Neural crest cell (in vitro differentiated cells): ENCODE measurements around the gene LIN7B. TPM values are rescaled to one million over a fixed set of nuclear protein-coding genes. Genes with fewer than 3 reads are reported as not detected.
"Not testable (repeated sequence)": the region's sequence is repeated elsewhere in the genome, so short reads cannot be mapped to it uniquely, and the experiment has no call there.

Experiments
- DNase-seq: peaks from one replicate; pipeline ENCODE4 v3.0.0; 2021; ENCODE audit warnings: low read depth, mixed read lengths, low spot score
- H3K27ac Mint-ChIP-seq: one replicate; pipeline ENCODE4 v1.8.0; 2021; ENCODE audit warnings: mild to moderate bottlenecking, mixed read lengths; ENCODE audit not compliant: unreplicated experiment
- H3K27me3 Mint-ChIP-seq: 2 replicates; pipeline ENCODE4 v1.8.0; 2021; ENCODE audit warnings: low read depth, mild to moderate bottlenecking, mixed read lengths
- H3K36me3 Mint-ChIP-seq: 2 replicates; pipeline ENCODE4 v1.8.0; 2021; ENCODE audit warnings: low read depth, mild to moderate bottlenecking, mixed read lengths
- H3K4me1 Mint-ChIP-seq: 2 replicates; pipeline ENCODE4 v1.8.0; 2021; ENCODE audit warnings: mixed read lengths
- H3K4me3 Mint-ChIP-seq: one replicate; pipeline ENCODE4 v1.8.0; 2021; ENCODE audit warnings: mild to moderate bottlenecking, mixed read lengths
- H3K9me3 Mint-ChIP-seq: 2 replicates; pipeline ENCODE4 v1.8.0; 2021; ENCODE audit warnings: mixed read lengths
- CTCF ChIP-seq: fragments of 200-600 bp; sonication (generic); conservative IDR thresholded peaks from 2 replicates; pipeline ENCODE4 v1.5.0; 2021; ENCODE audit warnings: antibody characterized with exemption, mild to moderate bottlenecking
- total RNA-seq: library from RNA; stranded (reverse); gene quantifications from 2 replicates; pipeline ENCODE4 v1.2.1, GENCODE V29; 2021

Gene LIN7B
- total RNA-seq, 1 donor from 2014 or later: 5.4 TPM

- H3K27me3 Mint-ChIP-seq: peaks cover 41% of the 10 kb centered on the region
- peak within 1 kb of the TSS; percentile 81 for H3K27ac Mint-ChIP-seq
Observed at GRCh38 chr19:49118565-49119410, 4.6 kb downstream of the LIN7B start, which contains the start of gene C19orf73. TSS of gene C19orf73 (minus strand) at chr19:49119143. CDS start at chr19:49119022, 121 bp downstream.

DNA sequence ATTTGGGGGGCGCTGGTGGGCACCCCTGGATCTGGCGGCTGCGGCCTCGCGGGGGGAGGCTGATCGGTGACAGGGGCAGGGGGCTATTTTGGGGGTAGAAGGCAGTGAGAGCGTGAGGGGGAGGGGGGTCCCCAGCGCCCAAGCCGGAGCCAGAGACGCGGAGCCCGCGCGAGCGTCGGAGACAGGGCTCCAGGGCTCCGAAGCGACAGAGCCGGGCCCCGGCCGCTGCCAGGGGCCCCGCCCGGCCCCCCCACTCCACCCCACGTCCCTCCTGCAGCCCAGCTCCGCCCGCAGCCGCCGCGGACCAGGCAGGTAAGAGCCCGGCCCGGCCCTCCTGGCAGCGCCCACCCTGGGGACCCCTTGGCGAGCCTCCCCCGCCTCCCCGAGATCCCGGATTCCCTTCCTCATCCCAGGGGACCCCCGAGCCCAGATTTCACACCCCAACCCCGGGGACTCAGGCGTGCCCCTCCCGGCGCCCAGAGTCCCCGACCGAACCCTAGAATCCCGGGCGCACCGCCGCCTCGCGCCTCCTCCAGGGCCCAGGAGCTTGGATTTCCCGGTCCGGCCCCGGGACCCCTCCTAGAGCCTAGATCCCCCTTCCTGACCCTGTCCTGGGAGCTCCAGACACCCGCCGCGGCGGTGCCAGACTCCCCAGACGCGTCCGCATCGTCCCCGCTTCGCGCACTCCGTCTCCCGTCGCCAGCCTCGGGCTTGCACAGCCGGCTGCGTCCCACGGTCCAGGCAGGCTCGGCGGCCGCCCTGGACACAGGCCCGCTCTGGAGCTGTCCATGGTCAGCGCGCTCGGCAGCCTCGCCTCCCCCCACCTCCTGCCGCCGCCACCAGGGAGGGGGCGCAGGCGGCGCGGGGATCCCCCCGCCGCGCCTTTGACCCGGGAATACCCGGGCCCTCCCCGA is 5.5 kb downstream of the LIN7B start, which contains the start of gene PPFIA3:
PPFIA3 (plus strand) TSS at position 134 of the 914 bp plus-strand sequence. CDS start 8,330 bp downstream, outside the sequence.
- H3K27me3 Mint-ChIP-seq: peaks cover 42% of the 10 kb centered on the region
- DNase-seq: peak; percentile 55
- peak within 1 kb of the TSS; percentile 87 for H3K4me3 Mint-ChIP-seq
- no peaks in the 10 kb centered on the region for H3K9me3 Mint-ChIP-seq
- H3K36me3 Mint-ChIP-seq: no peaks in the 10 kb centered on the region
- no peak for TF ChIP-seq CTCF
- peaks cover 31% of the 10 kb centered on the region for H3K4me1 Mint-ChIP-seq
- H3K27ac Mint-ChIP-seq: peak within 1 kb of the TSS; percentile 81

More at GRCh38 chr19:49118565-49119410, 4.6 kb downstream of the LIN7B start, which contains the start of gene C19orf73:
- H3K9me3 Mint-ChIP-seq: no peaks in the 10 kb centered on the region
- peak within 1 kb of the TSS; percentile 87 for H3K4me3 Mint-ChIP-seq
- no peaks in the 10 kb centered on the region for H3K36me3 Mint-ChIP-seq
- H3K4me1 Mint-ChIP-seq: peaks cover 34% of the 10 kb centered on the region
- DNase-seq: peak; percentile 88
- TF ChIP-seq CTCF: no peak

DNA sequence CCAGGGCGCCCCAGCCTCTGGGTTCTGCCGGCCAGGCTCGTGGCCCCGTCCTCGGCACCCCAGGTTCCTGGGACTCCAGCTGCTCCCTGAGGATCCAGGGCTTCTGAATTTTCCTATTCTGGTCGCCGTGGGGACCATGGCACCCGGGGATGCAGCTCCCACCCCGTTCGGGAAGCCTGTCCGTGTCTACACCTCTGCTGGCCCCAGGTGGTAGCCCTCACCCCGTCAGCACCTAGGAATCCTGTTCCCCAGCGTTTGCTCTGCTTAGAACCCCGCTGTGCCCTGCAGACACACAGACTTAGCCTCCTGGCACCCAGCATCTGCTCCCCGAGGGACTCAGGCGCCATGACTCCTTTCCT is 6.1 kb downstream of the LIN7B start:
- no peaks in the 10 kb centered on the region for H3K9me3 Mint-ChIP-seq
- no peak for DNase-seq
- H3K27ac Mint-ChIP-seq: no peak overlapping the region
- H3K27me3 Mint-ChIP-seq: peaks cover 39% of the 10 kb centered on the region
- TF ChIP-seq CTCF: no peak
- H3K36me3 Mint-ChIP-seq: no peaks in the 10 kb centered on the region
- peak overlapping the region; percentile 86 for H3K4me3 Mint-ChIP-seq
- peaks cover 27% of the 10 kb centered on the region for H3K4me1 Mint-ChIP-seq

DNA sequence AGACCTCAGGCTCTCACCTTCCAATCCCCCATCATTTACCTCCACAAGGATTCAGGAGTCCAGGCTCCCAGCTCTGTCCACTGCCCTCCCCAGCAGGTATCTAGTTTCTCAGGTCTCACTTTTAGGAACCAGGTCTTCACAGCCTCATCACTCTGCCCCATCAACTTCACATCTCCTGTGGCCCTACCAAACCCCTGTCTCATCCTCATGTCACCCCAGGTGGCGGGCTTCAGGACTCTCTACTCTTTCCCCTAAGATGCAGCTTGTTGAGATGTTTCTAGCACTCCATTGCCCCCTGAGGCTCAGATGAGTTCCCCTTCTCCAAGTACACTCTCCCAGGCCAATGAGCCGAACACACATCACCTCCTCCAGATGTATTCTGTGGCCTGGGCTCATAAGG is 6.7 kb downstream of the LIN7B start:
- H3K4me3 Mint-ChIP-seq: peak overlapping the region; percentile 86
- no peaks in the 10 kb centered on the region for H3K9me3 Mint-ChIP-seq
- no peak for TF ChIP-seq CTCF
- H3K27me3 Mint-ChIP-seq: peaks cover 39% of the 10 kb centered on the region
- H3K36me3 Mint-ChIP-seq: no peaks in the 10 kb centered on the region
- H3K4me1 Mint-ChIP-seq: peaks cover 25% of the 10 kb centered on the region
- no peak for DNase-seq
- no peak overlapping the region for H3K27ac Mint-ChIP-seq

GRCh38 chr19:49121841-49122240 is 7.7 kb downstream of the LIN7B start:
- Mint-ChIP-seq H3K4me1 (peaks cover 18% of the 10 kb centered on the region), H3K4me3 (peak overlapping the region; percentile 6), H3K27me3 (peaks cover 35% of the 10 kb centered on the region)
- not testable (repeated sequence) for H3K27ac Mint-ChIP-seq, H3K9me3 Mint-ChIP-seq, H3K36me3 Mint-ChIP-seq, DNase-seq

DNA sequence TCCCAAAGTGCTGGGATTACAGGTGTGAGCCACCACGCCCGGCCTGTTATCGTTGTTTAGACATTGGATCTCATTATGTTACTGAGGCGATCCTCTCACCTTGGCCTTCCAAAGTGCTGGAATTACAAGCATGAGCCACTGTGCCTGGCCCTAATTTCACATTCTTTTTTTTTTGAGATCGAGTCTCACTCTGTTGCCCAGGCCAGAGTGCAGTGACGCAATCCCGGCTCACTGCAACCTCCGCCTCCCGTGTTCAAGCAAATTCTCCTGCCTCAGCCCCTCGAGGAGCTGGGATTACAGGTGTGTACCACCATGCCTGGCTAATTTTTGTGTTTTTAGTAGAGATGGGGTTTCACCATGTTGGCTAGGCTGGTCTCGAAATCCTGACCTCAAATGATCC is 9.1 kb downstream of the LIN7B start:
- not testable (repeated sequence) for DNase-seq, H3K9me3 Mint-ChIP-seq, H3K36me3 Mint-ChIP-seq, H3K27ac Mint-ChIP-seq
- Mint-ChIP-seq H3K27me3 (peaks cover 35% of the 10 kb centered on the region), H3K4me3 (peak overlapping the region; percentile 44), H3K4me1 (peaks cover 12% of the 10 kb centered on the region)
